Suprapubic skin (tissue), 4 donors: ENCODE results near the gene CRAT. TPM values are rescaled to one million over a fixed set of nuclear protein-coding genes. Genes with fewer than 3 reads are reported as not detected.

Source experiments
- DNase-seq, 2 donors: peaks; one replicate each; pipeline ENCODE4 v3.0.0-alpha.2; 2019; ENCODE audit warnings: low spot score in 2 of 2
- H3K27ac ChIP-seq: fragments of 200-600 bp; sonication (generic); one replicate; pipeline ENCODE4 v1.5.1; 2019
- H3K27me3 ChIP-seq: fragments of 200-600 bp; sonication (generic); one replicate; pipeline ENCODE4 v1.5.1; 2019
- H3K36me3 ChIP-seq: fragments of 200-600 bp; sonication (generic); one replicate; pipeline ENCODE4 v1.5.1; 2019
- H3K4me1 ChIP-seq: fragments of 200-600 bp; sonication (generic); one replicate; pipeline ENCODE4 v1.5.1; 2019
- H3K4me3 ChIP-seq: fragments of 200-600 bp; sonication (generic); one replicate; pipeline ENCODE4 v1.5.1; 2019; ENCODE audit warnings: mild to moderate bottlenecking
- H3K9me3 ChIP-seq: fragments of 200-600 bp; sonication (generic); one replicate; pipeline ENCODE4 v1.5.1; 2019
- EP300 ChIP-seq: sonication (generic); formaldehyde crosslinking; IDR thresholded peaks from one replicate; pipeline ENCODE4 v1.6.1; 2017; ENCODE audit warnings: antibody characterized with exemption
- POLR2A ChIP-seq, 2 donors: fragments of 450-650 bp; IDR thresholded peaks; one replicate each; pipeline ENCODE4 v1.6.1; 2017; ENCODE audit warnings: antibody characterized with exemption in 2 of 2, mild to moderate bottlenecking in 2 of 2, moderate library complexity in 2 of 2
- POLR2AphosphoS5 ChIP-seq, 3 donors: sonication (generic); formaldehyde crosslinking; IDR thresholded peaks; one replicate each; pipeline ENCODE4 v1.6.1; 2017; ENCODE audit warnings: antibody characterized with exemption in 3 of 3
- WGBS: methylation state at CpG from one replicate; pipeline ENCODE4 v1.1.5; 2018; 5-methylcytosine and 5-hydroxymethylcytosine counted together
- total RNA-seq, 4 donors: library from RNA; depleted of rRNA; stranded (reverse); fragments of >200 nt; gene quantifications; one replicate each; pipeline ENCODE4 v1.1.0, GENCODE V29; 2016
- TF ChIP-seq, protein P1 (sequence below), 2 donors: fragments of 200-600 bp in 1 of 2; fragments of 450-650 bp in 1 of 2; sonication (generic) in 1 of 2; IDR thresholded peaks; one replicate each; pipeline ENCODE4 v1.5.1; 2016 to 2019; ENCODE audit warnings: antibody characterized with exemption in 2 of 2, mild to moderate bottlenecking in 1 of 2, moderate library complexity in 1 of 2

Gene CRAT
- total RNA-seq, 4 donors from 2014 or later: 27.4 to 156 (median 42.8) TPM

- H3K9me3 ChIP-seq: no peaks in the 10 kb centered on the region
- 86% methylated on average over 2 of the region's 2 CpGs for WGBS
- no peak for DNase-seq
- H3K27me3 ChIP-seq: no peaks in the 10 kb centered on the region
- peaks cover 78% of the 10 kb centered on the region for H3K4me1 ChIP-seq
- H3K4me3 ChIP-seq: no peak overlapping the region
- peak overlapping the region; percentile 86 for H3K27ac ChIP-seq
- H3K36me3 ChIP-seq: peaks cover 33% of the 10 kb centered on the region
- TF ChIP-seq EP300 (no peak), POLR2AphosphoS5 (IDR thresholded peaks at IDR 0.05) (no peak), POLR2A (IDR thresholded peaks at IDR 0.05) (no peak)
- TF ChIP-seq, protein P1, sequence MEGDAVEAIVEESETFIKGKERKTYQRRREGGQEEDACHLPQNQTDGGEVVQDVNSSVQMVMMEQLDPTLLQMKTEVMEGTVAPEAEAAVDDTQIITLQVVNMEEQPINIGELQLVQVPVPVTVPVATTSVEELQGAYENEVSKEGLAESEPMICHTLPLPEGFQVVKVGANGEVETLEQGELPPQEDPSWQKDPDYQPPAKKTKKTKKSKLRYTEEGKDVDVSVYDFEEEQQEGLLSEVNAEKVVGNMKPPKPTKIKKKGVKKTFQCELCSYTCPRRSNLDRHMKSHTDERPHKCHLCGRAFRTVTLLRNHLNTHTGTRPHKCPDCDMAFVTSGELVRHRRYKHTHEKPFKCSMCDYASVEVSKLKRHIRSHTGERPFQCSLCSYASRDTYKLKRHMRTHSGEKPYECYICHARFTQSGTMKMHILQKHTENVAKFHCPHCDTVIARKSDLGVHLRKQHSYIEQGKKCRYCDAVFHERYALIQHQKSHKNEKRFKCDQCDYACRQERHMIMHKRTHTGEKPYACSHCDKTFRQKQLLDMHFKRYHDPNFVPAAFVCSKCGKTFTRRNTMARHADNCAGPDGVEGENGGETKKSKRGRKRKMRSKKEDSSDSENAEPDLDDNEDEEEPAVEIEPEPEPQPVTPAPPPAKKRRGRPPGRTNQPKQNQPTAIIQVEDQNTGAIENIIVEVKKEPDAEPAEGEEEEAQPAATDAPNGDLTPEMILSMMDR (IDR thresholded peaks at IDR 0.05): no peak
Observed at GRCh38 chr9:129145316-129145715, 34.7 kb upstream of the CRAT start.

DNA sequence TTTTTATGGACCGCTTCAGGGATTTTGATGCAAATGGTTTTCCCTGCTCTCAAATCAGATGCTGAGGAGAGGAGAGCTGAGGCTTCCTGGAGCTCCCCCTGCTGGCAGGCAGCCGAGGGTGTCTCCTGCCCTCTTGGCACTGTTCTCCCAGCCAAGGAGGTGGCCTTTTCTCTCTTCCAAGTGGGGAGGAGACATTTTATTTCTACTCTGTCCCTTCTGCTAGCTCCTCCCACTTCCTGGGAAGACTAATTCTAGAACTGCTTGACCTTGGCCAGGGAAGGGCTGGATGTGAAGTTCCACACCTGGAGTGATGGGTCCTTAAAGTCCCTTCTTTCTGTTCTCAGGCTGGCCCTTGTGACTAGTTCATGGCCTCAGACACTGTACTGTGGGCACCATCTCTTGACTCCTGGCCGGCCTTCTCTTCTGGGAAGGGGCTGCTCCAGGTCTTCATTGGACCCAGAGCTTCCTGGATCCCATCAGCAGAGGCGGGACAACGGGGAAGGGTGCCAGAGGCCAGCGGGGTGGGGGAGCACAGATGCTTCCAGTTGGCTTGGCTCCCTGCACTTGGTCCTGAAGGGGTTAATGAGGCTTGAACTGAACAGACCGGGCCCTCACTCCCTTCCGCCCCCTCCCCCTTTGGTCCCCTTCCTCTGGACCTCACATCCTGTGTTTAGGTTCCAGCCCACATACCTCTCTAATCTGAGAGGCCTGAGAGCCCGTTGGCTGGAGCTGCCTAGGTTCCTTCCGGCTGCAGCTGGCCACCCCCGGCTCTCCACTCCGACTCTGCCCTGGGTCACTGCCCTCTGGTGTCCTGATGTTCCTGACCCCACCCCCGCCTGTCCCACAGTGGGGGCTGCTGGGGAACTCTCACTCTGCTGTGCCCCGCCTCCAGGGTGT lies 32.7 kb upstream of the CRAT start:
- Histone ChIP-seq H3K27me3 (no peaks in the 10 kb centered on the region), H3K4me1 (peaks cover 94% of the 10 kb centered on the region), H3K9me3 (no peaks in the 10 kb centered on the region), H3K36me3 (peaks cover 19% of the 10 kb centered on the region), H3K4me3 (no peak overlapping the region), H3K27ac (peak overlapping the region; percentile 100)
- DNase-seq: peak; percentile 94
- TF ChIP-seq EP300 (no peak), POLR2AphosphoS5 (IDR thresholded peaks at IDR 0.05) (peak in 1 of 3 donors; percentile 33), POLR2A (IDR thresholded peaks at IDR 0.05) (no peak)
- TF ChIP-seq, protein P1 (IDR thresholded peaks at IDR 0.05): peak; percentile 62 to 83
- WGBS: 43% methylated on average over 11 of the region's 14 CpGs

- Histone ChIP-seq H3K4me1 (peaks cover 93% of the 10 kb centered on the region), H3K27ac (peak overlapping the region; percentile 100)
Observed at GRCh38 chr9:129142138-129142935, 31.7 kb upstream of the CRAT start.

GRCh38 chr9:129141066-129142041 lies 30.8 kb upstream of the CRAT start:
- H3K36me3 ChIP-seq: peaks cover 20% of the 10 kb centered on the region

More at GRCh38 chr9:129142138-129142935, 31.7 kb upstream of the CRAT start:
- H3K4me3 ChIP-seq: peak overlapping the region; percentile 48
- WGBS: 22% methylated on average over 6 of the region's 15 CpGs
- H3K36me3 ChIP-seq: peaks cover 13% of the 10 kb centered on the region
- DNase-seq: no peak
- TF ChIP-seq EP300 (no peak), POLR2A (IDR thresholded peaks at IDR 0.05) (no peak), POLR2AphosphoS5 (IDR thresholded peaks at IDR 0.05) (no peak)
- TF ChIP-seq, protein P1 (IDR thresholded peaks at IDR 0.05): no peak
- H3K9me3 ChIP-seq: no peaks in the 10 kb centered on the region
- H3K27me3 ChIP-seq: no peaks in the 10 kb centered on the region

More at GRCh38 chr9:129141066-129142041, 30.8 kb upstream of the CRAT start:
- Histone ChIP-seq H3K27me3 (no peaks in the 10 kb centered on the region), H3K9me3 (no peaks in the 10 kb centered on the region), H3K27ac (peak overlapping the region; percentile 100), H3K4me1 (peaks cover 88% of the 10 kb centered on the region), H3K4me3 (peak overlapping the region; percentile 48)
- DNase-seq: no peak
- TF ChIP-seq, protein P1 (IDR thresholded peaks at IDR 0.05): no peak
- no peak for TF ChIP-seq EP300
- TF ChIP-seq POLR2AphosphoS5 (IDR thresholded peaks at IDR 0.05): peak in 1 of 3 donors; percentile 39
- 14% methylated on average over 7 of the region's 13 CpGs for WGBS
